ENCODE data around the gene EXOC3L4.

- no peak for TF ChIP-seq CTCF (IDR thresholded peaks at IDR 0.05; ENCODE audit: low read length)
- no peak for TF ChIP-seq EZH2 (IDR thresholded peaks at IDR 0.05; ENCODE audit: borderline replicate concordance, low read length)
Measured at GRCh38 chr14:103064978-103065377, 29.5 kb upstream of the EXOC3L4 start.

All from OCI-LY1 (cell line).